Dedifferentiated amniotic fluid mesenchymal stem cell (primary cell): ENCODE data around the gene RCAN2.
A peak's percentile ranks its signal among the peaks of the same experiment; 100 is the strongest.

Source experiments
- DNase-seq: peaks from one replicate; pipeline ENCODE4 v3.0.0-alpha.2; 2016; ENCODE audit errors: extremely low spot score

Gene RCAN2

DNA sequence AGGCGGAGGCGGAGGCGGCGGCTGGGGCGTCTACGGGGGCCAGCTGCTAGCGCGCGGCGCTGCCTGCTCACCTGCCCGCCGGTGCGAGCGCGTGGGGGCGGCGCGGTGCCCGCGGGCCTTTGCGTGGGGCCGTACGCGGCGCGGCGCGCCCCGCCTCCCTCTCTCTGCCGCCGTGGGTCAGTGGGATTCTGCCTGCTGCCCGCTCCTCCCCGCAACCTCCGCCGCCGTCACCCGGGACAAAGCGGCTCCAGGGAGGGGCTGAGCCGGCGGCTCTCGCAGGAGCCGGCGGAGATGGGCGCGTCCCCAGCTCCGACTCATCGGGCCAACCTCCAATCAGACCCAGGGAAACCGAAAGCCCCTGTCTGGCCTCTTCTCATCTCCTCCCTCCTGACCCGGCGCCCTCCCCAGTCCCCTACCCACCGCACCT is at the start of gene RCAN2:
TSS of gene RCAN2 (minus strand) at position 249 of the 427 bp plus-strand sequence.
- peak; percentile 73 for DNase-seq

DNA sequence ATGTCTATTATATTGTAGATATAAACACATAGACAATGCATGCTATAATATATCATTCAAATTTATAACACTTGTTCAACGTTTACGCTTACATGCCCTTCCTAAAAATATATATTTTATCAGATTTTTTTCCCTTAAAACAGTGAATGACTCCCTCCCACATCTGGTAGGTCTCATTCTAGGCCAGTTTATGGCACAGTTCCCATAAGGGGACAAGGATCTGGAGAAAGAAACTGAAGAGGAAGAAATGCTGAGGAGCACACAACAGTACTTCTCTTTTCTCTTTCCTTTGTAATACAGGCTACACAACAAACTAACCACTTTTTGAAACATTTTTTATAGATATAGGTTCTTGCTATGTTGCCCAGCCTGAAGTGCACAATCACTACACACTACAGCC is 48.6 kb upstream of the RCAN2 start:
- DNase-seq = no peak

DNA sequence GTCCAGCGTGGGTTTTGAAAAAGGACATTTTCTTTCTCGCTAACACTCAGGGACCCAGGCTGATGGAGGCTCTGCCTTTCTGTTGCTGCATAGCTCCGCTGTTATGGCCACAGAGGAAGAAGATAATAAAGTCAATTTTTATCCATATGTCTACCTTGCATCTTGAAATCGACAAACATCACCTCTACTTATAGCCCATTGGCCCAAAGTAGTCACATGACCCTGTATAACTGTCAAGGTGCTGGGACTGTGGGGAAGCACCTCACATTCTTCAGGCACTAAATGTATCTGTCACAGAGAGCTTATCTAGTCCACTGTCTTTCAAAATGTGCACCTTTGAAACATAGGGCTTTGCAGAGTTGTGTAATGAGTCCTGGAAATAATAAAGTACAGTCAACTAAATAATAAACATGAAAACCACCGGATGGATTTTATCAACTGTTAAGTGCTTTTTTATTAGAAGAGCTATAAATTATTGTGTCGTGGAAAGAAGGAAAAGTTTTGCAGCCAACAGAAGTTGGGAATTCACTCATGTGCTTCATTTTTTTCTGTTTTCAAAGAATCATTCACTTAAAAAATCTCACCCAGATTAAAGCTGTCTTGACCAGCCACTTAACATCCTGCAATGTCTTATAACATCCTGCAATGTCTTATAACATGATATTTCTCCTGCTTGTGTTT is 47.7 kb upstream of the RCAN2 start:
- no peak for DNase-seq

DNA sequence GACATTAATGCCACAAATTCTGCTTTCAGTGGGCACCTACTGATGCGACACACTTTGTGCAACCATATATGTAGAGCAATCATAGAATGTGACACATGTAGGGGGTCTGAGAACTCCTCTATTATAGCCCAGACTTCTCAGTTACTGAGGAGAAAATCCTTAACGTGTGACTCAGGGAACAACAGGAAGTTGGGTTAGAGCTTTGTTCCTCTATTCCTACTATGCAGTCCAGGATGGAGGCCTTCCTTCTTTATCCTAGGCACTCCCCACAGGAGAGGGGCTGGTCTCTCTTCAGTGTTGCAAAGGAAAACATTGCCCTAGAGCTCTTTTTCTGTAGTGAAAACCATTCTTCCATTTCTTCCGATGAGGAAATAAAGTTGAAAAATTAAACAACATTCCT is 39.6 kb upstream of the RCAN2 start:
- no peak for DNase-seq

DNA sequence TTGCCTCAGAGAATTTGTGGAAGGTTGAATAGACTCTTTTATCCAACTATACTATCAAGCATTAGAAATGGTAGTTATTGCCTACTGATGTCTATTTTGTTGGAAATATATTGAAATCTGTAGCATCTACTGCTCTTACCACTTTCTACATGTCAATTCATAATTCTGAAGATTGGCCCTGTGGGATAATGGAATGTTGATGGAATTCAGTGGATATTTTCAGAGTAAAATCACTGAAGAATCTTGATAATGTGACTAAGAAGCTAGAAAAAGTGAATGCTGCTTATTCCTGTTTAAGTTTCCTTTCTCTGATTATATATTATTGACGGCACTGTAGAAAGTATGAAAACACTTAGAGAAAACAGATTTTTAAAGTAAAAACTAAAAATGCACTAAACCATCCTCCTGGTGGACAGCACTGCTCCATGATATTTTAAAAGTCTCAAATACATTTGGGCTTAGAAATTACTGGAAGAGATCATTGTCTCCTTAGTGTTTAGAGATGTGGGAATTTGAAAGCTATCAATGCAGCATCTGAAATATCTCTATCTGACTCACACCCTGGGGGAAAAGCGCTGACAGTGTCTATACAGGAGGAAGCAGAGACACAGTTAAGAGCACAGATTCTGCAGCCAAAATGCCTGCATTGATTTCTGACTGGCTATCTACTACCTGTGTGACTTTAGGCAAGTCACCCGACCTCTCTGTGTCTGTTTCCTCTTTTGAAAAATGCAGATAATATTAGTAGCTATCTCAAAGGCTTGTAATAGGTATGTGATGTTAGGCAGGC is 37.9 kb upstream of the RCAN2 start:
- peak; percentile 44 for DNase-seq

DNA sequence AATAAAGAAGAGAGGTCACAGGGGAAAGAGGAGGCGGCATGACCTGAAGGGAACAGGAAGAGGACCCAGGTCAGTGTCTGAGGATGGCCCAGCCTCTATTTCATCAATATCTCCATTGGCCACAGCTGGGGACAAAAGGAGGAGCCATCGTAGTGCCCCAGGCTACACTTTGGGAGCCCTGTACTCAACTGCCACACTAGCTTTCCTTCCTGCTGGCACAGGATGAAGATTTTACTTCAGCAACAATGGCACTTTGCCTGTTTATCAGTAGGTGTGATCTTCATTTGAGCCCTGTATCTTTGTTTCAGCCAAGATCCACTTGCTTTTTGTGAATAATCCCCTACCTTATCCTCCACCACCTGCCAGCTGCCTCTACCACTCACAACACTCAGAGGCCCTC is 35.4 kb upstream of the RCAN2 start:
- DNase-seq = no peak

DNA sequence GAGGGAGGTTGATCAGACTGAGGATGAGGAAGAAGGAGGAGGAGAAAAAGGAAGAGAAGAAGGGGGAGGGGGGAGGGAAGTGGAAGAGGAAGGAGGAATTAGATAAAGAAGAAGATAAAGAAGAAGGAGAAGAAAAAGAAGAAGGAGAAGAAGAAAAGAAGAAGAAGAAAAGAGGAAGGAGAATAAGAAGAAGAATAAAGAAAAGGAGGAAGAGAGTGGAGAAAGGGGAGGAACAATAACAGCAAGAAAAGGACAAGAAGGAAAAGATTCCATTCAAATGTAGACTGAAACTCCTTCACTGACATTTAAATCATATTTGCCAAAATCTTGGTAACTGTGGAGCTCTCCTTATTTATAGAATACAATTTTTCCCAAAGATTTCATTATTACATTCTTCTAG is 34.3 kb upstream of the RCAN2 start:
- DNase-seq = no peak

DNA sequence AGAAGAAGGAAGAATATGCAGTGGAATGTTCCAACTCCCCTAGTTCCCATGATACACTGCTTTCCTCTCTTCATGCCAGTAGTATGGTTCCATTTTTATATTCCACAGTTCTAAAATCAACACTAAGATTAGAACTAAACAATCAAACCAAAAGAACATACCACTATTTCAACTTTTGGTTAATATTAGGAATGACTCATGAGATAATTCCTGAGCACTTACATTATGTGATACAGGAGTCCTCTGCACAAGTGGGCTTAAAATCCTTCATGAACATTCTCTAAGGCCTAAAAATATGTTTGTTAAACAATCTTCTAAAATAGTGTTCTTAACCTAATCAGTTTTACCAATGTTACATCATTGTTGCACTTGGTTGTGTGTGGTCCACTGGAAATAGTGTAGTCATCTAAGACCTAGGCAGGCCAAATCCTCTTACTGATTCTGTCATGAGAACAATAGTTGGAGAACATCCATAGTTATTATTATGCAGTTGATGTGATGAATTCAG is 30.3 kb upstream of the RCAN2 start:
- DNase-seq = no peak

DNA sequence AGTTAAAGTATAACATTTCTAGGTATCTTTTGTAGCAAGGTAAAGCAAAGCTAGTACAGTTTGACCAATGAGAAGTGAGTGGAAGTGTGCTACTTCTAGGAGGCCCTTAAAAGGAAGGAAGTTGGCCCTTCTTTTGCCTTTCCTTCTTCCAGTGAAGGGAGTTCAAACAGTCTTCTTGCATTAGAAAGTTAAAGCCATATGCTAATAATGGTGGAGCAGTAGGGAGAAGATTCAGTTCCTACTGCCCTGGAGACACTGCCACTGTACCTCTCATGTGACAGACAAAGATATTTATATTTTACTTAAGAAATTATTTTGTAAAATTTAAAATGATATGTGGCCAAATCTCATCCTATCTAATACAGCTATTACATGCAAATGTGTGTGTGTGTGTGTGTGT is 26.0 kb upstream of the RCAN2 start:
- DNase-seq = no peak

DNA sequence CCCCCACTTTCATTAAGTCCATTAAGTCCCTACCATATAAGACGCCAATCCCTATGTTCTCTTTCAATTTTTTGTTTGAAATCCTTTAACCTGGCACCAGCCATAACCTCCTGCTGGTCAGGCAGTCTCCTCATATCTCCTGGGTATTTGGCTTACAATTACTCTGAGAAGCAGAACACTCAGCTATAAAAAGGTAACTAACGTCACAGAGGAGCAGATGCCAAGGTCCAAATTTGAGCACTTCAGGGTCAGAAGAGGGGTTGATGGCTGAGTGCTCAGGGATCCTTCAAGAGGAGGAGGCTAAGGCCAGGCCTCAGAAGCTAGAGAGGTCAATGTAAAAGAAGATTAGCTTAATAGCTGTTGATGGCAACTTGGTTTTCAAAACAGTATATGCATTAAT is 22.3 kb upstream of the RCAN2 start:
- no peak for DNase-seq

DNA sequence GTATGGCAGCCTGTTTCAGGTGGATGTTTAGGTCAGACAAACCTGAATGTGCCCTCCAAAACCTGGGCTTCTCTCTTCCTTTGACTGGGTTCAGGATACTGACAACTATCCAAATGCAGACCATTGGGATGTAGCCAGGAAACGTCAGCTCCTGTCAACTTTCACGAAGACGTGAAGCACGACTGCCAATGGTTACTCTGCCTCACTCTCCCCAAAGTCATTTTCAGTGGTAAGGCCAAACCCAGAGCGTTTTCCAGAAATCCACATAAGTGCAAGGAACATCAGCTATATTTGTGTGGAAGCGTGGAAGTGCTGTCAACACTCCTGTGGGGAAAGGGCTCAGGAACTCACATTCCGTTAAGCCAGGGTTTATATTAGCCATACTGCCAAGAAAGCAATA is 20.1 kb upstream of the RCAN2 start:
- DNase-seq = no peak

DNA sequence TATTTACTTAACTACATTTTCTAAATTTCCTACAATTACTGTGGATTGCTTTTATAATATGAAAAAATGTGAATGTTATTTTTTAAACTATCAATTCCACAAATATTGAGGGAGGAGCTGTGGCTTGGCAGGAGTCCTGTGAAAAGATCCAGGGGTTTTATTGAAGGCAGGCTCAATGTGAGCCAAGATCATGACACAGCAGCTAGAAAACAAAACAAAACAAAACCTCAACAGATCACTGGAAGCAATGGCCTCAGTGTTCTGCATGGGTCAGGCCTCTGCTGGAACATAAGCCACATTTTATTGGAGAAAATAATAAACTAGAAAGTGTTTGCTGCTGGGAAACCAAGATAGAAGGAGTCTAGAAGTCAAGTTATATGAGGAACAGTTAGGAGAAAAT is 19.4 kb upstream of the RCAN2 start:
- DNase-seq = peak; percentile 89

DNA sequence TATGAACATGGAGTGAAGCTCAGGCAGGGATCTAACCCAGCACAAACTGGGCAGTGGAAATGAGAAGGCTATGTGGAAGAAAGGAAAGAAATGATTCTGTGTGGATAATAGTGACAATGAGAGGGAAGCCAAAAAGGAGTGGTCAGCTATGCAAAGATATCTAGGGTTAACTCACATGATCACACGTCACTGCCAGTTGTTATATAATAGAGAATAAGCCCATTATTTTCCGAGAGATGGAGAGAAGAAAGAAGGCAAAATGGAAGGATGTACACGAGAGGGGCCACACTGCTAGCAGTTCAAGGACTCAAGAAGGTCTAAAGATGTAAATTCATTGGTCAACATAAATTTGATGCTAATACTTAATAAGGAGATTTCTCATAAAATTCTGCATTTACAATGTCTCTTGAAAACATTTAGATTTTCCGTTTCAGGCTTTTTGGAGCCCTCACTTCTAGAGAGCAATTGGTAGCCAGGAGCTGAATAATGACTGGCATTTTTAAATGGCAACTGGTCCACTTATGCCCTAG is 18.8 kb upstream of the RCAN2 start:
- no peak for DNase-seq

DNA sequence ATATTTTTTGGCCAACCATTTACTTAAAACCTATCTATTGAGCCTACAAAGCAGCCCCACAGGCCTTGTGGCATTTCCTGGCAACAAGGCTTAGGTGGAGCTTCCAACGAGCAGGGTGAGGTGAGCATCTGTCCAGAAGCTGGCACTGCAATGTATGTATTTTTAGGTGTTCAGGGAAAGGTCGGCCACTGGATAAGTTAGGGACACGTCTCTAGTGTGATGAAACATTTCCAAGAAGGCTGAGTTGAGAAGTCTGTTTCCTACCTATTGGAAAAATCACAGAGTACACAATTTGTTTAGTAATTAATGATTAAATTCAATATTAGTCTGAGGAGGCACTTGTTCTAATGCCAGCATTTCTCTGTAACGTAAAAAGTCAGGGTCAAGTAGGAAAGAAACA is 17.8 kb upstream of the RCAN2 start:
- DNase-seq = no peak

DNA sequence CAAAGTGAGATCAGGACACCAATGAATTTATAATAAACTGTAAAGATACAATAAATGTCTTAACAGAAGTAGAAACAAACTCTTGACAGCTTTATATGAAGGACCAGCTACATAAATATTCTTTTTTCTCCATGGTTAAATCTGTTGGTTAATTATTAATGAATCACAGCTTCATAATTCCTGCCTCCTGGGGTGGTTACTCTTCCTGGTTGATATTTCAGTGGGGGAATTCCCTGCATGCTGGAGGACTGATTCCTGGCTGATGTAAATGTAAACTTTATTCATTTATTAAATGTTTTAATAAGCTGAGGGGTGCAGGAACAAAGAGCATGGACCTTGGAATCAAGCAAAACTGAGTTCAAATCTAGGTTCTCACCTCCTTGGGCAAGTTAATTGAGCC is 16.2 kb upstream of the RCAN2 start:
- DNase-seq = no peak

DNA sequence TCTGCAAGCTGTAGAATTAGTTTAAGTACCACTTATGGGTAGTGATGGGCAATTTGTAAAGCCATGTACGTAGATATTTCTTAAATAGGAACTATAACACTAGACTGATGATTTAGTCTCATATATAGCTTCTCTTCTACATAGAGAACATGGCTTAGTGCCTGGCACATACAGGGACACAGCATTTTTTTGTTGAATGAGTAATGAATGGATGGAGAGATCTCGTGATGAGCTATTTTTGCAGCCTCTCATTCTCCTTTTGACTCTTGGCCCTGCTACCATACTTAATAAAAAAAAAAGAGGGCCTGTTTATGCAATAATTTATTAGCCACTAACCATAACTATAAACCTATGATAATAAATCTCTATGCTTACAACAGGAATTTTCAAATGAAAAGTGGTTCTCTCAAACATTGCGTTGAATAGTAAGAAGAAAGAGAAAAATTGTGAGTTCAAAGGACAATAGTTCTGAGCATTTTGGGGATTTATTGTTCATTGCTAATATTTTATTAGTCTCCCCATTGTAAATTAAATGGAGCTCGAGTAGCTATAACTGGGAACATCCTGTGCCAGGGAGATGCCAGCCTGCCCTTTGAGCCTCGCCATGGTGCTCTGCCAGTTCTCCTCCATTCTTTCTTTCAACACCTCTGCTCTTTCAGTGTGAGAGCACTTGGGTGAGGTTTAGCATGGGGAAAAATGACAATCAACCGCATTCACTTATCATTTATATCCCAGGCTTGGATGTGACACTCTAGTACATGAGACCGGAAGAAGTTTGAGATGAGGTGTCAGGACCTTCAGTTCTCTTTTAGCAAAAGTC is 14.7 kb upstream of the RCAN2 start:
- no peak for DNase-seq

DNA sequence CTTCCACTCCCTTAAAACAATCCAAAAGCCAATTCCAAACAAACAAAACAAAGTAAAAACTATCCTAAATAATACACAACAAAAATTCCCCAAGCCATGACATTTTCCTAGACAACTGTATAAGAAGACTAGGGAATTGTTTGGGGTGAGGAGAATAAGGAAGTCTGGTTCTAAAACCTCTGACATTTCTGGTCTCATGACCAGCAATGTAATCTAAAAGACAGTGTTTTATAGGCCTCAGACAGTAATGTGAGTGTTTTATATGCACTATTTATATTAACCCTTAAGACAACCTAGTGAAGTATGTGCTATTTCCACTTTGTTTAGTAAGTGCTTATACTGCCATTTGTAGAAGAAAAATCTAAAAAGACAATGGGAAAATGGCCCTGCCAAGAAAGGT is 13.0 kb upstream of the RCAN2 start:
- DNase-seq = no peak

DNA sequence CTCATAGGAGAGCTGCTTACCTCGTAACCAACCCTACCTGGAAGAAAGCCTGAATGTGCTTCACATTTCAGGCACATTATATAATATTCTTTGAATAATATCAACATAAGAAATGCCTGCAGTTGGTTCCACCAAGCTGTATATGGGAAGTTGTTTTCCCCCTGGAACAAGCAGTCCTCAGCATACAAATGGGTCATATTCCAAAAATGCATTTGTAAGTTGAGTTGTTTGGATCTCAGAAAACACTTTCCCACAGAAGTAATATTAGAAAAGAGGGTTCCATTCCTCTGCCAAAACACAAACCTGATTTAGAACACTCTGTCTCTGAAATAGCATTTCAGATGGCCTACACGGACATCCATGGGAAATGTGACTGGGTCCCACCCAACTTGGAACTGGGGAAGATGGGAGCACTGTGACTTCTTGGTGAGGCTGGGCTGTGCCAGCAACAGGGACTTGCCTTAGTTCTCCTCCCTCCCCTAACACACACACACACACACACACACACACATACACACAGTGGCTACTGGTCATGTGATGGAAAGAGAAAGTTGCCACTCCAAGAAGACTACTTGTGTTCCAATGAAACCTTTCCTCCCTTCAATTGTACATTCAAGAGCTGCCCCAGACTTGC is 11.4 kb upstream of the RCAN2 start:
- DNase-seq = no peak

DNA sequence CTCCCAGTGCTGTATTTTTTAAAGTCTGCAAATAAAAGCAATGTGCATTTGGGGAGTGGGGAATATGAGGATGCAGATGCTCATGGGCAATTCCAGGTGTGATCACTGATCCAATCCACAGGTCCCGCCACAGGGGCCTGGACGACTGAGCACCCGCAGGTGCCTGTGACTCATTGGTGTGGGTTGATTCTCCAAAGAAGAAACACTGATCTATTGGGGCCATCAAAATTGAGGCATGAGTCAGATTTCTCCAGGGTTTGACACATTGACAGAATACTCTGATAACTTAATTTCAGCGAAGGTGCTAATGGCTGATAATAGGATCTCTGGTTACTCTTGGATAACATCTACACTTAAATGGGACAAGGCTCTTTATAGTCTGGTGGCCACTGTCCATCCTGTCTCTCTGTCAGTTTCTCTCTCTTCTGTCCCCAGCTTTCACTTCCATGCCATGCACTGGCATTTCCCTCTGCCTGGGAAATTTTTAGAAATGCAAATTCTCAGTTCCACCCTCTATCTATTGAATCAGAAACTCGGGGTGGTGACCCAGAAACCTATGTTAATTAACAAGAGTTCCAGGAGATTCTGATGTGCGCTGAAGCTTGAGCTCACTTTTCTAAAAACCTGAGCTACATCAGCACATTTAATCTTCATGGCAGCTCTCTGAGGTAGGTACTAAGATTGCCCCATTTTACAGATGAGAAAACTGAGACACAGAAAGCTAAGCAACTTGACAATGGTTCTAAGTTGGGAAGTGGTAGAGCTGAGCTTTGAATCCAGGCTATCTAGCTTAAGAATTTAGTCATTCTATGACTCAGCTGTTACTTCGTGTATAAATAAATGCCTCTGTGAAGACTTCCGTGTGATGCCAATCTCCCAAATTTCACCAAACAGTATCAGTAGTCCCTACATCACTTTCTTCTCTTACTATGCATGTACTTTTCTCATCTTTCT is 10.2 kb upstream of the RCAN2 start:
- DNase-seq = no peak

DNA sequence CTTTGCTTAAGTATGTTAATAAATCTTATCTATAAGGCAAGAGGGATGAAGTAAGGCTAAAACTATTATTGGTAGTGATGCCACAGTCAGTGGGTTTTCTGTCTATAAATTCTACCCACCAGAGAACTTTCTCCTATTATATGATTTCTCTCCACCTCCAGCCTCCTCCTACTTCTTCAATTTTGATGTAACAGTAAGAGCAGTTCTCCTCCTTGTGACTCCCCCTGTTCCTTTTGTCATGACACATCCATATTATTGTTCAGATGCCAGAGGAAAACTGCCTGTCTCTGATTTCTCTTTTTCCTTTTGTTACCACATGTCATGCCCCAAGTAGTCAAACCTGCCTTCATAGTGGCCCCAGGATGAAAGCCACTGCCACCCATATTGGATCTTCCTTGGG is 9.1 kb upstream of the RCAN2 start:
- DNase-seq = no peak
